DND-41 (cell line): Measurements from ENCODE around the gene CDYL.

ENCODE experiments used
- ATAC-seq: fragments of 200-7000 bp; cut with Tn5 transposase; 3 replicates; pipeline ENCODE4 v1.9.1; 2021; ENCODE audit warnings: low read depth; ENCODE audit not compliant: insufficient read depth
- DNase-seq: peaks from one replicate; pipeline ENCODE4 v3.0.0-alpha.2; 2020
- H2AFZ ChIP-seq: 2 replicates; pipeline ENCODE4 v1.6.0; 2012; ENCODE audit warnings: low read depth, low read length
- H3K27ac ChIP-seq: 2 replicates; pipeline ENCODE4 v1.5.1; 2012; ENCODE audit warnings: low read length, inconsistent platforms
- H3K27me3 ChIP-seq: fragments of 200-600 bp; sonication (generic); 2 replicates; pipeline ENCODE4 v1.6.0; 2012; ENCODE audit warnings: low read length, mild to moderate bottlenecking, inconsistent platforms; ENCODE audit not compliant: insufficient read depth, poor library complexity
- H3K36me3 ChIP-seq: 2 replicates; pipeline ENCODE4 v1.5.1; 2012; ENCODE audit warnings: low read length, inconsistent platforms; ENCODE audit not compliant: insufficient read depth
- H3K4me1 ChIP-seq: 2 replicates; pipeline ENCODE4 v1.5.1; 2012; ENCODE audit warnings: mild to moderate bottlenecking, low read length; ENCODE audit not compliant: insufficient read depth
- H3K4me2 ChIP-seq: 2 replicates; pipeline ENCODE4 v1.6.0; 2012; ENCODE audit warnings: mild to moderate bottlenecking, moderate library complexity, low read length, inconsistent platforms; ENCODE audit not compliant: insufficient read depth
- H3K4me3 ChIP-seq, 2 experiments: fragments of 200-600 bp in 1 of 2; shearing (Covaris generic) in 1 of 2; 2 replicates each; pipeline ENCODE4 v1.5.1; 2012 to 2016; ENCODE audit warnings: inconsistent platforms in 2 of 2, low read length in 2 of 2, mild to moderate bottlenecking in 2 of 2, low read depth in 1 of 2, moderate library complexity in 1 of 2
- H3K79me2 ChIP-seq: 2 replicates; pipeline ENCODE4 v1.6.0; 2012; ENCODE audit warnings: low read length, inconsistent platforms; ENCODE audit not compliant: insufficient read depth
- H3K9ac ChIP-seq: 2 replicates; pipeline ENCODE4 v1.6.0; 2012; ENCODE audit warnings: low read depth, mild to moderate bottlenecking, inconsistent platforms, low read length, moderate library complexity
- H3K9me3 ChIP-seq: 2 replicates; pipeline ENCODE4 v1.5.1; 2012; ENCODE audit warnings: low read length, moderate library complexity, mild to moderate bottlenecking, inconsistent platforms; ENCODE audit not compliant: insufficient read depth, severe bottlenecking
- H4K20me1 ChIP-seq: 2 replicates; pipeline ENCODE4 v1.6.0; 2012; ENCODE audit warnings: low read length; ENCODE audit not compliant: insufficient read depth
- EZH2 ChIP-seq: IDR thresholded peaks from 3 replicates; pipeline ENCODE4 v1.6.1; 2012; ENCODE audit warnings: borderline replicate concordance, low read depth, mild to moderate bottlenecking, moderate library complexity, low read length, inconsistent platforms; ENCODE audit not compliant: severe bottlenecking
- TF ChIP-seq, protein P1 (sequence below): IDR thresholded peaks from 2 replicates; pipeline ENCODE4 v1.5.1; 2012; ENCODE audit warnings: borderline replicate concordance, low read length, moderate library complexity, mild to moderate bottlenecking; ENCODE audit not compliant: poor library complexity, severe bottlenecking; ENCODE audit errors: extremely low read depth

Gene CDYL

GRCh38 chr6:4772750-4773149 is 3.5 kb upstream of the CDYL start:
- no peaks in the 10 kb centered on the region for H3K36me3 ChIP-seq
- no peak overlapping the region for H3K4me3 ChIP-seq
- no peak overlapping the region for H3K9ac ChIP-seq
- H3K9me3 ChIP-seq: peaks cover 5% of the 10 kb centered on the region
- H3K4me1 ChIP-seq: peaks cover 7% of the 10 kb centered on the region; the same call in 1 of the 2 replicates
- H3K27me3 ChIP-seq: no peaks in the 10 kb centered on the region
- DNase-seq (no peak), ATAC-seq (no peak)
- no peak overlapping the region for H3K27ac ChIP-seq
- TF ChIP-seq, protein P1, sequence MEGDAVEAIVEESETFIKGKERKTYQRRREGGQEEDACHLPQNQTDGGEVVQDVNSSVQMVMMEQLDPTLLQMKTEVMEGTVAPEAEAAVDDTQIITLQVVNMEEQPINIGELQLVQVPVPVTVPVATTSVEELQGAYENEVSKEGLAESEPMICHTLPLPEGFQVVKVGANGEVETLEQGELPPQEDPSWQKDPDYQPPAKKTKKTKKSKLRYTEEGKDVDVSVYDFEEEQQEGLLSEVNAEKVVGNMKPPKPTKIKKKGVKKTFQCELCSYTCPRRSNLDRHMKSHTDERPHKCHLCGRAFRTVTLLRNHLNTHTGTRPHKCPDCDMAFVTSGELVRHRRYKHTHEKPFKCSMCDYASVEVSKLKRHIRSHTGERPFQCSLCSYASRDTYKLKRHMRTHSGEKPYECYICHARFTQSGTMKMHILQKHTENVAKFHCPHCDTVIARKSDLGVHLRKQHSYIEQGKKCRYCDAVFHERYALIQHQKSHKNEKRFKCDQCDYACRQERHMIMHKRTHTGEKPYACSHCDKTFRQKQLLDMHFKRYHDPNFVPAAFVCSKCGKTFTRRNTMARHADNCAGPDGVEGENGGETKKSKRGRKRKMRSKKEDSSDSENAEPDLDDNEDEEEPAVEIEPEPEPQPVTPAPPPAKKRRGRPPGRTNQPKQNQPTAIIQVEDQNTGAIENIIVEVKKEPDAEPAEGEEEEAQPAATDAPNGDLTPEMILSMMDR: no peak
- TF ChIP-seq EZH2: no peak
- H3K79me2 ChIP-seq: peaks cover 7% of the 10 kb centered on the region
- no peak overlapping the region for H2AFZ ChIP-seq
- H4K20me1 ChIP-seq: no peaks in the 10 kb centered on the region
- no peak overlapping the region for H3K4me2 ChIP-seq

- H3K9ac ChIP-seq: no peak overlapping the region
- no peak overlapping the region for H3K27ac ChIP-seq
- peaks cover 8% of the 10 kb centered on the region for H3K9me3 ChIP-seq
- no peaks in the 10 kb centered on the region for H3K27me3 ChIP-seq
- TF ChIP-seq, protein P1: no peak
- no peak for TF ChIP-seq EZH2
- no peak overlapping the region for H3K4me3 ChIP-seq
- no peaks in the 10 kb centered on the region for H3K36me3 ChIP-seq
- ATAC-seq (no peak), DNase-seq (no peak)
- H2AFZ ChIP-seq: no peak overlapping the region
- H3K4me1 ChIP-seq: peaks cover 9% of the 10 kb centered on the region; the same call in 1 of the 2 replicates
- H3K79me2 ChIP-seq: peaks cover 11% of the 10 kb centered on the region
- no peak overlapping the region for H3K4me2 ChIP-seq
- H4K20me1 ChIP-seq: no peaks in the 10 kb centered on the region
These were observed 3.0 kb upstream of the CDYL start for GRCh38 chr6:4773181-4773580.

- peaks cover 11% of the 10 kb centered on the region for H3K9me3 ChIP-seq
- peaks cover 9% of the 10 kb centered on the region; the same call in 1 of the 2 replicates for H3K4me1 ChIP-seq
- H3K9ac ChIP-seq: no peak overlapping the region
- DNase-seq: no peak
- no peak overlapping the region for H3K4me2 ChIP-seq
- TF ChIP-seq, protein P1: no peak
- TF ChIP-seq EZH2: no peak
- H4K20me1 ChIP-seq: no peaks in the 10 kb centered on the region
- no peak for ATAC-seq
- H3K27me3 ChIP-seq: no peaks in the 10 kb centered on the region
- H2AFZ ChIP-seq: no peak overlapping the region
- H3K27ac ChIP-seq: no peak overlapping the region
- no peaks in the 10 kb centered on the region for H3K36me3 ChIP-seq
- peaks cover 16% of the 10 kb centered on the region for H3K79me2 ChIP-seq
- H3K4me3 ChIP-seq: no peak overlapping the region
These were observed 1.9 kb upstream of the CDYL start for GRCh38 chr6:4774296-4774695.
